Measurements from ENCODE around the gene EPX. TPM values are rescaled to one million over a fixed set of nuclear protein-coding genes. Genes with fewer than 3 reads are reported as not detected.

The EPX gene
- total RNA-seq, 1 experiment from 2014 or later, result not detected

- no peaks in the 10 kb centered on the region for H3K9me3 ChIP-seq (ENCODE audit: control insufficient read depth, low read depth, low read length)
- no peak overlapping the region for H3K4me2 ChIP-seq (ENCODE audit: insufficient read depth, insufficient read length, low read length)
- no peak overlapping the region for H4K8ac ChIP-seq (replicated peaks; ENCODE audit: insufficient read length, low read depth, low read length)
- no peak overlapping the region for H4K91ac ChIP-seq (ENCODE audit: insufficient read length, low read depth, low read length)
- H2BK12ac ChIP-seq (ENCODE audit: insufficient read length, low read depth, low read length), result no peak overlapping the region
- H3K4me1 ChIP-seq (ENCODE audit: insufficient read depth, low read length), result no peaks in the 10 kb centered on the region
- no peaks in the 10 kb centered on the region for H3K79me2 ChIP-seq (ENCODE audit: insufficient read depth, low read length)
- no peaks in the 10 kb centered on the region for H3K23me2 ChIP-seq (ENCODE audit: insufficient read length, low read depth, low read length, poor library complexity, severe bottlenecking)
- peaks cover 30% of the 10 kb centered on the region for H3K27me3 Mint-ChIP-seq (ENCODE audit: low read depth)
- no peak overlapping the region for H3K18ac ChIP-seq (ENCODE audit: insufficient read length, low read depth, low read length)
- no peaks in the 10 kb centered on the region for H3K9me3 Mint-ChIP-seq
- H2BK120ac ChIP-seq (ENCODE audit: low read depth, low read length, poor library complexity, severe bottlenecking), result no peak overlapping the region
- H3T11ph ChIP-seq (ENCODE audit: low read length), result no peak overlapping the region
- no peak overlapping the region for H3K4me3 Mint-ChIP-seq
- H4K5ac ChIP-seq (ENCODE audit: insufficient read length, low read depth, low read length), result no peak overlapping the region
- no peak for DNase-seq
- H3K27ac ChIP-seq (ENCODE audit: insufficient read length, low read depth, low read length), result no peak overlapping the region
- no CpG with 5 or more reads among the region's 7 CpGs for WGBS (ENCODE audit: extremely low coverage, insufficient read length, low lambda C conversion rate)
- no peak overlapping the region for H3K9ac ChIP-seq (ENCODE audit: extremely low read depth, insufficient read length, low read length)
- H2BK5ac ChIP-seq (ENCODE audit: insufficient read length, low read length), result no peak overlapping the region
- H3K36me3 Mint-ChIP-seq (ENCODE audit: insufficient read depth in 1 of 3, low read depth in 3 of 3), result no peaks in the 10 kb centered on the region
- no peak overlapping the region for H3K56ac ChIP-seq (ENCODE audit: insufficient read length, low read depth, low read length)
- H3K27me3 ChIP-seq (ENCODE audit: insufficient read depth, low read length), result no peaks in the 10 kb centered on the region; the same call in 1 of the 2 replicates
- H2AK5ac ChIP-seq (ENCODE audit: insufficient read length, low read length), result no peak overlapping the region
- no peak overlapping the region for H3K27ac Mint-ChIP-seq
- no peak overlapping the region for H3K4ac ChIP-seq (ENCODE audit: low read depth, low read length)
- H3K79me1 ChIP-seq (ENCODE audit: insufficient read depth, low read depth, low read length, poor library complexity, severe bottlenecking), result no peaks in the 10 kb centered on the region
- no peak overlapping the region for H2BK15ac ChIP-seq (ENCODE audit: low read depth, low read length)
- H4K20me1 ChIP-seq (ENCODE audit: control insufficient read depth, insufficient read depth, insufficient read length), result no peaks in the 10 kb centered on the region
- no peak for TF ChIP-seq CTCF (conservative IDR thresholded peaks at IDR 0.05)
- no peak overlapping the region for H3K23ac ChIP-seq (ENCODE audit: insufficient read length, low read depth, low read length)
- no peak overlapping the region for H2BK20ac ChIP-seq (ENCODE audit: low read depth, low read length, poor library complexity, severe bottlenecking)
- H3K4me1 Mint-ChIP-seq, result 0 out of 4 replicates have a peak, but pooled peaks cover 0 to 3% of the 10 kb centered on the region in 2 experiments
- H3K14ac ChIP-seq (ENCODE audit: insufficient read depth, low read length), result no peak overlapping the region
- H2AFZ ChIP-seq (ENCODE audit: low read length), result no peak overlapping the region
Observed at GRCh38 chr17:58176200-58176599, 16.3 kb upstream of the EPX start.

Data from H9 (cell line).